Endothelial cell of umbilical vein (primary cell): Measurements from ENCODE around the gene NDUFB5. TPM values are rescaled to one million over a fixed set of nuclear protein-coding genes. Genes with fewer than 3 reads are reported as not detected.

ENCODE experiments used
- BruUV-seq: library from RNA; stranded (reverse); fragments of 400-500 nt; replicated peaks from 2 replicates; lab custom pipeline; 2021; lab: Mats Ljungman, UMichigan
- CTCF ChIA-PET: fragments of 300-600, 350-600 bp; sonication (Branson Sonifier 250); formaldehyde crosslinking; loops from one replicate; lab custom pipeline; 2021; ENCODE audit warnings: antibody characterized with exemption, inconsistent platforms; lab: Charles Lee
- POLR2A ChIA-PET: fragments of 300-600, 350-600 bp; sonication (Branson Sonifier 250); formaldehyde crosslinking; loops from one replicate; lab custom pipeline; 2021; ENCODE audit warnings: antibody characterized with exemption, inconsistent platforms; lab: Charles Lee
- DNase-seq: peaks from one replicate; pipeline ENCODE4 v3.0.0-alpha.2; 2011; ENCODE audit warnings: low read depth, low spot score
- FAIRE-seq: peaks from 2 replicates; lab custom pipeline; 2011; peaks lifted over from hg19 to GRCh38; lab: Jason Lieb, UNC
- H2AFZ ChIP-seq: 2 replicates; pipeline ENCODE4 v1.6.0; 2012; ENCODE audit warnings: low read depth, low read length, control low read depth, inconsistent platforms
- H3K27ac ChIP-seq: 2 replicates; pipeline ENCODE4 v1.5.1; 2011; ENCODE audit warnings: low read depth, mild to moderate bottlenecking, control low read depth, low read length, moderate library complexity; ENCODE audit not compliant: insufficient read depth
- H3K27me3 ChIP-seq, 2 experiments: 2 replicates each; pipeline versions ENCODE4 v1.6.0 to v1.6.1; 2011; ENCODE audit warnings: low read length in 2 of 2, mixed read lengths in 1 of 2; ENCODE audit not compliant: control insufficient read depth in 2 of 2, insufficient read depth in 2 of 2
- H3K36me3 ChIP-seq, 2 experiments: 2 replicates in 1 of 2; 3 replicates in 1 of 2; pipeline ENCODE4 v1.5.1; 2011; ENCODE audit warnings: low read length in 2 of 2, mild to moderate bottlenecking in 1 of 2, moderate library complexity in 1 of 2; ENCODE audit not compliant: control insufficient read depth in 2 of 2, insufficient read depth in 2 of 2; ENCODE audit errors: extremely low read depth in 1 of 2
- H3K4me1 ChIP-seq: 3 replicates; pipeline ENCODE4 v1.5.1; 2011; ENCODE audit warnings: mild to moderate bottlenecking, low read length; ENCODE audit not compliant: control insufficient read depth, insufficient read depth; ENCODE audit errors: extremely low read depth
- H3K4me2 ChIP-seq: 2 replicates; pipeline ENCODE4 v1.6.1; 2011; ENCODE audit warnings: low read length, control low read depth, mixed read lengths; ENCODE audit not compliant: insufficient read depth
- H3K4me3 ChIP-seq, 3 experiments: fragments of 200-600 bp in 1 of 3; sonication (generic), shearing (Covaris generic) in 1 of 3; replicated peaks in 1 of 3; 2 replicates each; pipeline ENCODE4 v1.5.1; 2011 to 2016; ENCODE audit warnings: control low read depth in 3 of 3, low read length in 3 of 3, mild to moderate bottlenecking in 2 of 3, inconsistent platforms in 1 of 3, low read depth in 1 of 3, moderate library complexity in 1 of 3; ENCODE audit not compliant: insufficient read depth in 1 of 3
- H3K79me2 ChIP-seq: 2 replicates; pipeline ENCODE4 v1.6.0; 2012; ENCODE audit warnings: low read length, inconsistent platforms; ENCODE audit not compliant: control insufficient read depth, insufficient read depth
- H3K9ac ChIP-seq: replicated peaks from 2 replicates; pipeline ENCODE3; 2011; ENCODE audit warnings: low read length, control low read depth; ENCODE audit not compliant: insufficient read depth; ENCODE audit errors: extremely low read depth
- H3K9me1 ChIP-seq: replicated peaks from 3 replicates; pipeline ENCODE4 v1.6.0; 2011; ENCODE audit warnings: mild to moderate bottlenecking, low read length; ENCODE audit not compliant: control insufficient read depth, insufficient read depth; ENCODE audit errors: extremely low read depth
- H3K9me3 ChIP-seq: replicated peaks from 2 replicates; pipeline ENCODE4 v1.5.1; 2012; ENCODE audit warnings: low read length, inconsistent platforms; ENCODE audit not compliant: control insufficient read depth, insufficient read depth
- H4K20me1 ChIP-seq: replicated peaks from 2 replicates; pipeline ENCODE3; 2011; ENCODE audit warnings: mild to moderate bottlenecking, low read length; ENCODE audit not compliant: control insufficient read depth, insufficient read depth; ENCODE audit errors: extremely low read depth
- CTCF ChIP-seq, 2 donors: IDR thresholded peaks; 1 replicate in 1 of 2; 2 replicates in 1 of 2; pipeline ENCODE4 v1.5.1; 2011; ENCODE audit warnings: low read length in 2 of 2, mild to moderate bottlenecking in 2 of 2, moderate library complexity in 2 of 2, control low read depth in 1 of 2, inconsistent platforms in 1 of 2, low read depth in 1 of 2; ENCODE audit not compliant: insufficient read depth in 1 of 2; ENCODE audit errors: extremely low read depth in 1 of 2
- EZH2 ChIP-seq: IDR thresholded peaks from 2 replicates; pipeline ENCODE4 v1.6.1; 2012; ENCODE audit warnings: borderline replicate concordance, low read depth, mild to moderate bottlenecking, moderate library complexity, low read length, inconsistent platforms; ENCODE audit not compliant: severe bottlenecking
- GATA2 ChIP-seq: IDR thresholded peaks from 2 replicates; pipeline ENCODE4 v1.7.0; 2011; ENCODE audit warnings: low read depth, mild to moderate bottlenecking, moderate library complexity, mixed read lengths, low read length; ENCODE audit not compliant: insufficient read length, insufficient read depth
- JUN ChIP-seq: IDR thresholded peaks from 2 replicates; pipeline ENCODE4 v1.6.1; 2011; ENCODE audit warnings: borderline replicate concordance, low read depth; ENCODE audit not compliant: insufficient read length, insufficient read depth
- MAX ChIP-seq: IDR thresholded peaks from 2 replicates; pipeline ENCODE4 v1.6.1; 2011; ENCODE audit not compliant: insufficient read depth, insufficient read length
- MYC ChIP-seq: IDR thresholded peaks from one replicate; pipeline ENCODE4 v1.6.1; 2011; ENCODE audit warnings: mild to moderate bottlenecking, low read depth, low read length
- POLR2A ChIP-seq: IDR thresholded peaks from 2 replicates; pipeline ENCODE4 v1.6.1; 2012; ENCODE audit warnings: low read depth, mild to moderate bottlenecking, control low read depth, low read length
- dilution Hi-C: fragments of 300-500 bp; cut with MboI; formaldehyde crosslinking; loops from one replicate; pipeline ENCODE4 v1.15.0; 2019; ENCODE audit warnings: low sequenced_read_pairs; ENCODE audit not compliant: extremely low pct_ligation_motif_present
- intact Hi-C: fragments of 100-400 bp; cut with micrococcal nuclease; formaldehyde crosslinking; loops from one replicate; pipeline ENCODE4 v1.10.0; 2022
- polyA plus RNA-seq, 4 experiments: library from polyadenylated mRNA; depleted of rRNA in 3 of 4; stranded (reverse) in 3 of 4; unstranded in 1 of 4; fragments of >200 nt; gene quantifications; 2 replicates each; pipeline versions ENCODE4 v1.2.1 to v1.2.3, GENCODE V29; 2011 to 2012; ENCODE audit warnings: missing spikeins in 1 of 4
- total RNA-seq: library from RNA; stranded (reverse); gene quantifications from 2 replicates; pipeline ENCODE4 v1.2.3, GENCODE V29; 2021

NDUFB5 gene
- total and polyA plus RNA-seq, 2 donors (not counting 3 experiments of a cell fraction or from before 2014, with no cell fraction given): 48.2 to 74.9 TPM

GRCh38 chr3:179565496-179565895 is 39.1 kb upstream of the NDUFB5 start:
- Histone ChIP-seq H3K27ac (no peak overlapping the region), H3K4me2 (no peak overlapping the region), H3K4me1 (peaks cover 7% of the 10 kb centered on the region), H3K9me3 (no peaks in the 10 kb centered on the region), H3K9me1 (no peaks in the 10 kb centered on the region), H3K36me3 (peaks cover 0 to 2% of the 10 kb centered on the region in 2 experiments), H2AFZ (no peak overlapping the region), H3K79me2 (peaks cover 47% of the 10 kb centered on the region), H4K20me1 (no peaks in the 10 kb centered on the region), H3K9ac (no peak overlapping the region), H3K4me3 (no peak overlapping the region), H3K27me3 (no peaks in the 10 kb centered on the region)
- POLR2A ChIA-PET: interaction anchor here (0.5 kb wide), 1 partner anchor 33 kb away, joined by 3 read pairs; no protein-coding TSS in a partner anchor
- no TSS peak for BruUV-seq
- FAIRE-seq (no peak), DNase-seq (no peak)
- CTCF ChIA-PET: interaction anchor here (1.0 to 1.5 kb wide), 2 partner anchors 10 to 244 kb away, joined by 4 read pairs; no protein-coding TSS in a partner anchor
- intact Hi-C loops (no loop called here), dilution Hi-C loops (no loop called here)
- no peak for TF ChIP-seq POLR2A
- TF ChIP-seq MAX: no peak
- TF ChIP-seq MYC: no peak
- TF ChIP-seq CTCF (IDR thresholded peaks at IDR 0.05; ENCODE audit: extremely low read depth in 1 of 2, insufficient read depth in 1 of 2, low read depth in 1 of 2, low read length in 2 of 2): no peak
- no peak for TF ChIP-seq EZH2
- TF ChIP-seq GATA2: no peak
- TF ChIP-seq JUN: no peak
